ENCODE data around the gene DLX3.

DLX3 gene

DNA sequence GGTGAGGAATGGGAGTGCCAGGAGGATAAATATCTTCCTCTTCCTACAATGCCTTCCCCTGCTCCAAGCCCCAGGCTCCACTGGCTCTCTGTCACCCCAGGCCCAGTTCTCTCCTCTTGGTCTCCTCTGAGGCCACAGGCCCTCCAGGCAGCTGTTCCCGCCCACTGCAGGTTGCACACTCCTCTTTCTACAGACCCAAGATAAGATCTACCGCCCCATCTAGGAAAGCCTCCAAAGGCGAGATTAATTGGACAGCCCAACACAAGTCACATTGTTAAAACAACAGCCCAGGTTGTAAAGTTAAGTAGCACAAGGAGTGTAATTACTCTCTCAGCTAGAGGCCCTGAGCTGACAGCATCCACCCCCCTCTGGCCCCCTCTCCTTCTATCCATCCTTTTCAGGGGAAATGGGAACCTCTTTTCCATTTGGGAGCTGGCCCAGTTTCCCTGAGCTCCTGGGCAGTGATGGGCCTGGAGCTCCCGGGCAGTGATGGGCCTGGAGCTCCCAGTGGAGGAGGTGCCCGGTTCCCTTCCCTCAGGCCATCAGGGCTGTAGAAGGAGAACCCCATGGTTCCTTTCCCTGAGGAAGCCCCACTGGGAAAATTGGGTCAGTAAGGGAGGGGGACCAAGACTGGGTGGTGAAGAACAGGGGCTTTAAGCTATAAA lies 18.7 kb downstream of the DLX3 start:
- TF ChIP-seq, protein P1, sequence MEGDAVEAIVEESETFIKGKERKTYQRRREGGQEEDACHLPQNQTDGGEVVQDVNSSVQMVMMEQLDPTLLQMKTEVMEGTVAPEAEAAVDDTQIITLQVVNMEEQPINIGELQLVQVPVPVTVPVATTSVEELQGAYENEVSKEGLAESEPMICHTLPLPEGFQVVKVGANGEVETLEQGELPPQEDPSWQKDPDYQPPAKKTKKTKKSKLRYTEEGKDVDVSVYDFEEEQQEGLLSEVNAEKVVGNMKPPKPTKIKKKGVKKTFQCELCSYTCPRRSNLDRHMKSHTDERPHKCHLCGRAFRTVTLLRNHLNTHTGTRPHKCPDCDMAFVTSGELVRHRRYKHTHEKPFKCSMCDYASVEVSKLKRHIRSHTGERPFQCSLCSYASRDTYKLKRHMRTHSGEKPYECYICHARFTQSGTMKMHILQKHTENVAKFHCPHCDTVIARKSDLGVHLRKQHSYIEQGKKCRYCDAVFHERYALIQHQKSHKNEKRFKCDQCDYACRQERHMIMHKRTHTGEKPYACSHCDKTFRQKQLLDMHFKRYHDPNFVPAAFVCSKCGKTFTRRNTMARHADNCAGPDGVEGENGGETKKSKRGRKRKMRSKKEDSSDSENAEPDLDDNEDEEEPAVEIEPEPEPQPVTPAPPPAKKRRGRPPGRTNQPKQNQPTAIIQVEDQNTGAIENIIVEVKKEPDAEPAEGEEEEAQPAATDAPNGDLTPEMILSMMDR (IDR thresholded peaks at IDR 0.05; ENCODE audit: borderline replicate concordance, control extremely low read depth, extremely low read depth, insufficient read depth, missing control alignments) = no peak
- in situ Hi-C loops (cut with MboI; ENCODE audit: low sequenced_read_pairs, unreplicated experiment) = no loop called here
- no peak for DNase-seq (ENCODE audit: low spot score)

DNA sequence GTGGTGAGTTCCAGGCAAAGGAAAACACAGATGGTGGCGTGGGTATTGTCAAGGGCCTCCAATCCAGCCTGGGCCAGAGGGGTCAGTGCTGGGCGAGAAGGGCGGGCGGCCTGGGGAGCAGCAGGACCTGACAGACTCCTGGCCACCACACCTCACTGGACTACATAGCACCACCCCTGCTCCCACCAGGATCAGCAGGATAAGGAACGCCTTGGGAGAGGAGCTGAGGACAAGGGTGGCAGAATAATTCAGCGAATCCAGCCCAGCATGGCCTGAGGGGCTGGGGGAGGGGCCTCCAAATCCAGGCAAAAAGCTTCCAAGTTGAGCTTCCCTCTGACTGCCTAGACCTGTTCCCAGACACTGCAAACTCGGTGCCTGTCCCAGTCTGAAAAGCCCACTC lies 19.5 kb downstream of the DLX3 start:
- TF ChIP-seq, protein P1 (IDR thresholded peaks at IDR 0.05; ENCODE audit: borderline replicate concordance, control extremely low read depth, extremely low read depth, insufficient read depth, missing control alignments) = no peak
- in situ Hi-C loops (cut with MboI; ENCODE audit: low sequenced_read_pairs, unreplicated experiment) = no loop called here
- DNase-seq (ENCODE audit: low spot score) = no peak

DNA sequence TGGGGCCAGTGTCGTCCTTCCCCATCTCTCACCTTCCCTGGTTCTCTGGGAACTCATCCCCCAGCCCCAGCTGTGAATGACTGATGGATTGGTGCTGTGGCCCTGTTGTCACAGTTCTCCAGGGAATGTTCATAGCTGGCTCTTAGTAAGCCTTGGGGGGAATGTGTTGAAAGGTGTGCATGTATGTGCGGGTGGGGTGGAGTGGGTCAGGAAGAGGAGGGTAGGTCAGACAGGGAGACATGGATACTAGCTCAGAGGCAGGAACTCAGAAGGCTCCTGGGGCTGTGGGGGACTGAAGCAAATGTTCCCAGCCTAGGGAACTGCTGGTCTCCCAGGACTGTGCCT lies 21.8 kb downstream of the DLX3 start:
- TF ChIP-seq, protein P1 (IDR thresholded peaks at IDR 0.05; ENCODE audit: borderline replicate concordance, control extremely low read depth, extremely low read depth, insufficient read depth, missing control alignments) = no peak
- in situ Hi-C loops (cut with MboI; ENCODE audit: low sequenced_read_pairs, unreplicated experiment) = no loop called here

DNA sequence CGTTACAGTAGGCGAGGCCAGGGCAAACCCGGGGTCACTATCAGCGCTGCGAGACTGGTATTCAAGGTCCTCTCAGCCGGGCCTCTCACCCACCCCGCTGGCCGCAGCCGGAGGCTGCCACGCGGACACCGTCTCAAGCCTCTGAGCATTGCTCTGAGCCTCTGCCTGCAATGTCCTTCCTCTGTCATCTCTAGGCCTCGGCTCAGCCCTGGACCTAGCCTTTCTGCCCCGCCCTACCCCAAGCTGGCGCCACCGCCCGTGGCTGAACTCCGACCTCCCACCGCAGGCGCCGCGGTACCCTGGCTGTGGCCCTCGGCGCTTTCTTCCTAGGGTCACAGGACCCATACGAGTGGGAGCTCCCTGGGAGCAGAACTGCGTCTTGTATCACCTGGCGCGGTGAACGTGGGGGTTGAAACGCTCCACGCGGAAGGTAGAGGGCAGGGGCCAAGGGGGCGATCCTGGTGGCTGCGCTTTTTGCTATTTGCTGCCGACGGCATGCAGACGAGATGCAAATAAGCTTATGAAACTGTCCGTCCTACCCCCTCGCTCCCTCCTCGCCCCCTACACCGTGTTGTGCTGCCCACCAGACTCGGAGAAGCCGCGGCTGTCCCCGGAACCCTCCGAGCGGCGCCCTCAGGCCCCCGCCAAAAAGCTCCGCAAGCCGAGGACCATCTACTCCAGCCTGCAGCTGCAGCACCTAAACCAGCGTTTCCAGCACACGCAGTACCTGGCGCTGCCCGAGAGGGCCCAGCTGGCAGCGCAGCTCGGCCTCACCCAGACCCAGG lies 22.3 kb downstream of the DLX3 start:
- in situ Hi-C loops (cut with MboI; ENCODE audit: low sequenced_read_pairs, unreplicated experiment) = no loop called here
- TF ChIP-seq, protein P1 (IDR thresholded peaks at IDR 0.05; ENCODE audit: borderline replicate concordance, control extremely low read depth, extremely low read depth, insufficient read depth, missing control alignments) = no peak
- DNase-seq (ENCODE audit: low spot score) = no peak

More for the DNA sequence above, 21.8 kb downstream of the DLX3 start:
- DNase-seq (ENCODE audit: low spot score) = no peak

DNA sequence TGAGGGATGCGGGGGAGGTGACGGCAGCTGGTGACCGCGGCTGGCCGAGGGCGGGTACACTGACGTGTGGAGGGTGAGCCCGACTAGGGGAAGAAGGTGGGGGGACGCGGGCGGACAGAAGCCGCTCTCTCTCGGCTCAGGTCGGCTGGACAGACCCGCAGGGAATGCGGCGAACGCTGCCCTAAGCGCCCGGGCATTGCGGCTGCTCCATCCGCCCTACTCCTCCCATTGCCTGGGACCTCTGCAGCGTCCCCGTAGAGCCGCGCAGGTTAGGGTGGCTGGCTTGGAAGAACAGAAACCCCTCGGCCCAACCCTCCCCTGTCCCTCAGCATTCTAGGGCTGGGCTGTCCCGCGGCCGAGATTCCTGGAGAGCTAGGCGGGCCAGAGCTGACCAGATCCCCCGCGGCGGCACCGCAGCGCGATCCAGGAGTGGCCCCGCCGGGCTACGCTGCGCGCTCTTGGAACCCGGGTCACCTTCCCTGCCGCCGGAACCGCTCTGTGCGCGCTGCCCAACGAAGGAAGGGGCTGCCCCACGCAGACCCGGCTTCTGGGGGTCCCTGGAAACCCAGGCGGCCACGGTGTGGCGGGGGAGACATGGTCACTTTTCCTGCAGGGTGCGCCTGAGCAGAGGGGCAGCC lies 23.1 kb downstream of the DLX3 start:
- TF ChIP-seq, protein P1 (IDR thresholded peaks at IDR 0.05; ENCODE audit: borderline replicate concordance, control extremely low read depth, extremely low read depth, insufficient read depth, missing control alignments) = no peak
- no peak for DNase-seq (ENCODE audit: low spot score)
- in situ Hi-C loops (cut with MboI; ENCODE audit: low sequenced_read_pairs, unreplicated experiment) = no loop called here

DNA sequence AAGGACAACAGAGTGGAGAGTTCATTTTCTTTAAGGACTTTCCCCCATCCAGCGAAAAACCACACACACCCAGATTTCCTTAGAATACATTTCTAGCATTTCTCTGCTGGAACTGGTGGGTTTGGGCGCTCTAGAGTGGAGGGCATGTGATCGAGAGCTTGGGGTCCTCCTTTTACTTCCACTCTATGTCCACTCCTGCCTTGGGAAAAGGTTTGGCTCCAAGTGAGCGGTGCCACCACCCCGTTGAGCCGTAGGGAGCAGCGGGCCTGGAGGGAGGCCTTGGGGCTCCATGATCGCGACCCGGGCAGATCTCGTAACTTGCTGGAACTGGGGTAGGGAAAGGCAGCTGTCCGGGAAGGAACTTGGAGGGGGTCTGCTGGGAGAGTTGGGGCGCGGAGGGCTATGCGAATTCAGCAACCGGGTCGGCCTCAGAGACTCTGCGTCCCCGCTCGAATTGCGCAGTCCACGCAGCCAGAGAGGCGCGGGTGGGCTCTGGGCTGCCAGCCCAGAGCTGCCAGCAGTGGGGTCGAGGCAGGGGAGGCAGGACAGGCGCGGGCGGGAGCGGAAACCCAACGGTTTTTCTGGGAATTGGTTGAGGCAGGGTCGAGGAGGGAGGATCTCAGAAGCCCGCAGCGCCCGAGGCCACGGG lies 23.7 kb downstream of the DLX3 start:
- in situ Hi-C loops (cut with MboI; ENCODE audit: low sequenced_read_pairs, unreplicated experiment) = no loop called here

More for the DNA sequence above, 23.7 kb downstream of the DLX3 start:
- no peak for DNase-seq (ENCODE audit: low spot score)
- TF ChIP-seq, protein P1 (IDR thresholded peaks at IDR 0.05; ENCODE audit: borderline replicate concordance, control extremely low read depth, extremely low read depth, insufficient read depth, missing control alignments) = no peak

Data from GM13976 (cell line).